HEK293 (cell line): Measurements from ENCODE around the gene EGFLAM.

Experiments used
- ZNF140 ChIP-seq: fragments of 450-650 bp; formaldehyde crosslinking; IDR thresholded peaks from 2 replicates; pipeline ENCODE4 v1.5.1; 2016; ENCODE audit warnings: missing biosample characterization, missing genetic modification characterization
- ZNF184 ChIP-seq: fragments of 450-650 bp; IDR thresholded peaks from 2 replicates; pipeline ENCODE4 v1.5.1; 2018; ENCODE audit warnings: missing biosample characterization, mild to moderate bottlenecking, missing genetic modification characterization
- ZNF211 ChIP-seq: fragments of 450-650 bp; formaldehyde crosslinking; IDR thresholded peaks from 2 replicates; pipeline ENCODE4 v1.5.1; 2016; ENCODE audit warnings: low read depth, missing biosample characterization, missing genetic modification characterization
- ZNF394 ChIP-seq: fragments of 450-650 bp; formaldehyde crosslinking; IDR thresholded peaks from 2 replicates; pipeline ENCODE4 v1.5.1; 2016; ENCODE audit warnings: missing biosample characterization, missing genetic modification characterization, mild to moderate bottlenecking, moderate library complexity, borderline replicate concordance
- ZNF561 ChIP-seq: fragments of 450-650 bp; IDR thresholded peaks from 2 replicates; pipeline ENCODE4 v1.5.1; 2018; ENCODE audit warnings: missing biosample characterization, missing genetic modification characterization, borderline replicate concordance
- TF ChIP-seq, protein P1 (sequence below): fragments of 450-650 bp; formaldehyde crosslinking; IDR thresholded peaks from 2 replicates; pipeline ENCODE4 v1.5.1; 2017; ENCODE audit warnings: missing biosample characterization, missing genetic modification characterization
- TF ChIP-seq, protein P2 (sequence below): fragments of 450-650 bp; formaldehyde crosslinking; IDR thresholded peaks from 2 replicates; pipeline ENCODE4 v1.5.1; 2016; ENCODE audit warnings: missing biosample characterization, missing genetic modification characterization

DNA sequence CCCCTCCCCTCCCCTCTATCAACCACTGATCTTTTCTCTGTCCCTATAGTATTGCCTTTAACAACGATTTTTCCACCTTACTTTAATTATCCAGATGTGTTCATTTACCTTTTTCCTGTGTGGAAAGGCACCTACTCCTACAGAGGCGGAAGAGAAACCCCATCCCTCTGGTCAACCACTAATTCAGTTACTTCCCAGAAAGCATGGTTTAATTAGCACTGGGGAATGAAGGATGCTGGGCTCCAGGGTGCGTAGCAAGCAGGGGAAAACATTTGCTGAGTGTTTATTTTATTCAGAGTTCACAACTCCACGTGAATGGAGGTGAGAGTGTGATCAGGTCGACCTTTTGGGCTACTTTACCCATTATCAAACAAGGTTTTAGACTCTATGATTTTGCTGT, 16.7 kb upstream of the EGFLAM start:
- TF ChIP-seq ZNF561 (tag by site-specific recombination) (no peak), ZNF394 (tag by site-specific recombination) (no peak), ZNF140 (tag by site-specific recombination) (no peak), ZNF184 (no peak), ZNF211 (tag by site-specific recombination) (no peak)
- TF ChIP-seq, protein P1, sequence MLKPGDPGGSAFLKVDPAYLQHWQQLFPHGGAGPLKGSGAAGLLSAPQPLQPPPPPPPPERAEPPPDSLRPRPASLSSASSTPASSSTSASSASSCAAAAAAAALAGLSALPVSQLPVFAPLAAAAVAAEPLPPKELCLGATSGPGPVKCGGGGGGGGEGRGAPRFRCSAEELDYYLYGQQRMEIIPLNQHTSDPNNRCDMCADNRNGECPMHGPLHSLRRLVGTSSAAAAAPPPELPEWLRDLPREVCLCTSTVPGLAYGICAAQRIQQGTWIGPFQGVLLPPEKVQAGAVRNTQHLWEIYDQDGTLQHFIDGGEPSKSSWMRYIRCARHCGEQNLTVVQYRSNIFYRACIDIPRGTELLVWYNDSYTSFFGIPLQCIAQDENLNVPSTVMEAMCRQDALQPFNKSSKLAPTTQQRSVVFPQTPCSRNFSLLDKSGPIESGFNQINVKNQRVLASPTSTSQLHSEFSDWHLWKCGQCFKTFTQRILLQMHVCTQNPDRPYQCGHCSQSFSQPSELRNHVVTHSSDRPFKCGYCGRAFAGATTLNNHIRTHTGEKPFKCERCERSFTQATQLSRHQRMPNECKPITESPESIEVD (tag by site-specific recombination) = no peak
- TF ChIP-seq, protein P2, sequence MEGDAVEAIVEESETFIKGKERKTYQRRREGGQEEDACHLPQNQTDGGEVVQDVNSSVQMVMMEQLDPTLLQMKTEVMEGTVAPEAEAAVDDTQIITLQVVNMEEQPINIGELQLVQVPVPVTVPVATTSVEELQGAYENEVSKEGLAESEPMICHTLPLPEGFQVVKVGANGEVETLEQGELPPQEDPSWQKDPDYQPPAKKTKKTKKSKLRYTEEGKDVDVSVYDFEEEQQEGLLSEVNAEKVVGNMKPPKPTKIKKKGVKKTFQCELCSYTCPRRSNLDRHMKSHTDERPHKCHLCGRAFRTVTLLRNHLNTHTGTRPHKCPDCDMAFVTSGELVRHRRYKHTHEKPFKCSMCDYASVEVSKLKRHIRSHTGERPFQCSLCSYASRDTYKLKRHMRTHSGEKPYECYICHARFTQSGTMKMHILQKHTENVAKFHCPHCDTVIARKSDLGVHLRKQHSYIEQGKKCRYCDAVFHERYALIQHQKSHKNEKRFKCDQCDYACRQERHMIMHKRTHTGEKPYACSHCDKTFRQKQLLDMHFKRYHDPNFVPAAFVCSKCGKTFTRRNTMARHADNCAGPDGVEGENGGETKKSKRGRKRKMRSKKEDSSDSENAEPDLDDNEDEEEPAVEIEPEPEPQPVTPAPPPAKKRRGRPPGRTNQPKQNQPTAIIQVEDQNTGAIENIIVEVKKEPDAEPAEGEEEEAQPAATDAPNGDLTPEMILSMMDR (tag by site-specific recombination) = no peak
